SK-N-SH (cell line): ENCODE measurements around the gene ILF3. TPM values are rescaled to one million over a fixed set of nuclear protein-coding genes. Genes with fewer than 3 reads are reported as not detected.

Source experiments
- CTCF ChIA-PET: fragments of 300-600, 350-600 bp; formaldehyde crosslinking; extraction: SDS; loops from one replicate; lab custom pipeline; 2021; lab: Yijun Ruan, JAX
- POLR2A ChIA-PET: fragments of 350-600 bp; sonication (Branson Sonifier 250); formaldehyde crosslinking; extraction: SDS; loops from one replicate; lab custom pipeline; 2020; ENCODE audit warnings: antibody characterized with exemption, inconsistent platforms; lab: Yijun Ruan, JAX
- DNase-seq: peaks from one replicate; pipeline ENCODE4 v3.0.0; 2012
- H2AFZ ChIP-seq: fragments of 200-600 bp; sonication (generic); 2 replicates; pipeline ENCODE4 v1.8.1; 2016; ENCODE audit warnings: antibody characterized with exemption, mild to moderate bottlenecking, low read depth
- H3F3A ChIP-seq: fragments of 200-600 bp; sonication (generic); replicated peaks from 2 replicates; pipeline ENCODE3; 2016; ENCODE audit warnings: antibody characterized with exemption, mild to moderate bottlenecking; ENCODE audit not compliant: insufficient read depth
- H3K27ac ChIP-seq, 2 experiments: fragments of 200-500 bp in 1 of 2; fragments of 200-600 bp in 1 of 2; sonication (Bioruptor generic) in 1 of 2; sonication (generic), shearing (Covaris generic) in 1 of 2; 2 replicates each; pipeline versions ENCODE4 v1.5.1 to v1.6.1; 2014 to 2016; ENCODE audit warnings: low read depth in 2 of 2, inconsistent platforms in 1 of 2, low read length in 1 of 2, mild to moderate bottlenecking in 1 of 2, mixed read lengths in 1 of 2
- H3K27me3 ChIP-seq: fragments of 200-600 bp; sonication (generic), shearing (Covaris generic); 2 replicates; pipeline ENCODE4 v1.6.1; 2016; ENCODE audit warnings: mixed run types; ENCODE audit not compliant: insufficient read depth
- H3K36me3 ChIP-seq, 2 experiments: fragments of 200-500 bp in 1 of 2; fragments of 200-600 bp in 1 of 2; sonication (Bioruptor generic) in 1 of 2; sonication (generic) in 1 of 2; replicated peaks in 1 of 2; 2 replicates each; pipeline versions ENCODE3 to v1.5.1; 2014 to 2016; ENCODE audit warnings: low read length in 1 of 2, mild to moderate bottlenecking in 1 of 2; ENCODE audit not compliant: insufficient read depth in 2 of 2, control insufficient read depth in 1 of 2
- H3K4me1 ChIP-seq, 2 experiments: fragments of 200-500 bp in 1 of 2; fragments of 200-600 bp in 1 of 2; sonication (Bioruptor generic) in 1 of 2; sonication (generic), shearing (Covaris generic) in 1 of 2; 2 replicates each; pipeline versions ENCODE4 v1.5.1 to v1.6.1; 2014 to 2016; ENCODE audit warnings: low read depth in 1 of 2, low read length in 1 of 2, mixed run types in 1 of 2; ENCODE audit not compliant: insufficient read depth in 2 of 2, control insufficient read depth in 1 of 2
- H3K4me2 ChIP-seq: fragments of 200-600 bp; sonication (generic), shearing (Covaris generic); 2 replicates; pipeline ENCODE4 v1.6.1; 2017; ENCODE audit warnings: mixed run types
- H3K4me3 ChIP-seq, 2 experiments: fragments of 200-500 bp in 1 of 2; fragments of 200-600 bp in 1 of 2; sonication (Bioruptor generic) in 1 of 2; sonication (generic), shearing (Covaris generic) in 1 of 2; 2 replicates each; pipeline versions ENCODE4 v1.5.1 to v1.8.1; 2014 to 2016; ENCODE audit warnings: low read depth in 2 of 2, inconsistent platforms in 1 of 2, low read length in 1 of 2, mild to moderate bottlenecking in 1 of 2, mixed read lengths in 1 of 2, moderate library complexity in 1 of 2
- H3K79me2 ChIP-seq: fragments of 200-600 bp; sonication (generic); 2 replicates; pipeline ENCODE4 v1.8.1; 2017; ENCODE audit warnings: mild to moderate bottlenecking; ENCODE audit not compliant: insufficient read depth
- H3K9ac ChIP-seq: fragments of 200-600 bp; sonication (generic); 2 replicates; pipeline ENCODE4 v1.6.1; 2017; ENCODE audit warnings: mixed run types
- H3K9me2 ChIP-seq: fragments of 200-600 bp; sonication (generic); 2 replicates; pipeline ENCODE4 v1.6.1; 2017; ENCODE audit warnings: mixed run types
- H3K9me3 ChIP-seq: fragments of 200-600 bp; sonication (generic); 2 replicates; pipeline ENCODE4 v1.6.1; 2017; ENCODE audit warnings: mixed run types, mild to moderate bottlenecking, moderate library complexity
- H4K20me1 ChIP-seq: fragments of 200-600 bp; sonication (generic); 2 replicates; pipeline ENCODE4 v1.6.1; 2017; ENCODE audit warnings: mild to moderate bottlenecking, mixed run types; ENCODE audit not compliant: insufficient read depth
- CTCF ChIP-seq: fragments of 200-600 bp; sonication (generic); IDR thresholded peaks from 2 replicates; pipeline ENCODE4 v1.6.1; 2017; ENCODE audit warnings: antibody characterized with exemption, mild to moderate bottlenecking, moderate library complexity
- EP300 ChIP-seq, 2 experiments: IDR thresholded peaks; 2 replicates each; pipeline versions ENCODE4 v1.4.0 to v1.6.1; 2012; ENCODE audit warnings: borderline replicate concordance in 1 of 2, low read depth in 1 of 2, low read length in 1 of 2
- GABPA ChIP-seq: IDR thresholded peaks from 2 replicates; pipeline ENCODE4 v1.4.0; 2012; ENCODE audit warnings: low read depth, mild to moderate bottlenecking
- JUND ChIP-seq: IDR thresholded peaks from 2 replicates; pipeline ENCODE4 v1.4.0; 2012
- MEF2A ChIP-seq: IDR thresholded peaks from 2 replicates; pipeline ENCODE4 v1.4.0; 2012; ENCODE audit warnings: low read depth, borderline replicate concordance
- MXI1 ChIP-seq: IDR thresholded peaks from 2 replicates; pipeline ENCODE4 v1.6.1; 2012; ENCODE audit warnings: mild to moderate bottlenecking, low read depth, low read length, improper control_type of control experiment
- NRF1 ChIP-seq: IDR thresholded peaks from 2 replicates; pipeline ENCODE4 v1.6.1; 2012; ENCODE audit warnings: low read depth, mild to moderate bottlenecking, low read length
- POLR2AphosphoS5 ChIP-seq: IDR thresholded peaks from 2 replicates; pipeline ENCODE4 v1.6.1; 2012; ENCODE audit warnings: low read depth, low read length
- SMC3 ChIP-seq: IDR thresholded peaks from 2 replicates; pipeline ENCODE4 v1.6.1; 2012; ENCODE audit warnings: low read depth, low read length, improper control_type of control experiment
- YY1 ChIP-seq: IDR thresholded peaks from 2 replicates; pipeline ENCODE4 v1.4.0; 2012; ENCODE audit warnings: low read depth, mild to moderate bottlenecking
- WGBS: methylation state at CpG from one replicate; pipeline ENCODE4 v1.1.6; 2017; ENCODE audit warnings: low lambda C conversion rate; 5-methylcytosine and 5-hydroxymethylcytosine counted together
- polyA plus RNA-seq, 3 experiments: library from polyadenylated mRNA; depleted of rRNA; stranded (reverse); fragments of >200 nt; gene quantifications; 2 replicates each; pipeline ENCODE4 v1.2.3, GENCODE V29; 2012

ILF3 gene
- polyA plus RNA-seq, 1 of the 3 experiments (the other 2 are of a cell fraction): 229 TPM

DNA sequence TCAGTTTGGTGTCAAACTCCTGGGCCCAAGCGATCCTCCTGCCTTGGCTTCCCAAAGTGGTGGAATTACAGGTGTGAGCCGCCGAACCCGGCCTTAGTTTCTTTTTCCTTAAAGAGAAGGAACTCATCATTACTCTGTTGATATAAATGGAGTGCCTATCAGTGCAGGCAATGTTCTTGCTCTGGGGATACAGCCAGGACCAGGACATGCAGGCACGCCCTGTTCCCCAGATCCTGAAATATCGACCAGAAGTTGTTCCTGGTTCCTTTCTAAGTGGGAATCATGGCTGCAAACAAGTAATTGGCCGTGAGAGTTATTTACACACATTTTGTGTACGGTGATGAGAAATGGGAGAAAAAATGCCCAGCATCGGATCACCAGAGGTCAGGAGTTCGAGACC lies 72.1 kb downstream of the ILF3 start:
- H3K4me2 ChIP-seq: no peak overlapping the region
- H4K20me1 ChIP-seq: peaks cover 96% of the 10 kb centered on the region
- ChIA-PET CTCF (interaction anchor here (1.2 kb wide), 1 partner anchor 43 kb away, joined by 3 read pairs; no protein-coding TSS in a partner anchor), POLR2A (no interaction called here)
- no peak for TF ChIP-seq MXI1
- H2AFZ ChIP-seq: no peak overlapping the region
- H3K4me3 ChIP-seq: no peak overlapping the region
- no peaks in the 10 kb centered on the region for H3K27me3 ChIP-seq
- WGBS: 94% methylated on average over 10 of the region's 10 CpGs
- H3F3A ChIP-seq: peaks cover 10% of the 10 kb centered on the region
- no peak for DNase-seq
- H3K9ac ChIP-seq: no peak overlapping the region
- H3K79me2 ChIP-seq: peaks cover 100% of the 10 kb centered on the region
- peaks cover 0 to 8% of the 10 kb centered on the region in 2 experiments; a peak in 1 of 4 replicates for H3K4me1 ChIP-seq
- no peak overlapping the region for H3K27ac ChIP-seq
- H3K9me3 ChIP-seq: no peaks in the 10 kb centered on the region
- H3K9me2 ChIP-seq: no peaks in the 10 kb centered on the region
- no peaks in the 10 kb centered on the region for H3K36me3 ChIP-seq

DNA sequence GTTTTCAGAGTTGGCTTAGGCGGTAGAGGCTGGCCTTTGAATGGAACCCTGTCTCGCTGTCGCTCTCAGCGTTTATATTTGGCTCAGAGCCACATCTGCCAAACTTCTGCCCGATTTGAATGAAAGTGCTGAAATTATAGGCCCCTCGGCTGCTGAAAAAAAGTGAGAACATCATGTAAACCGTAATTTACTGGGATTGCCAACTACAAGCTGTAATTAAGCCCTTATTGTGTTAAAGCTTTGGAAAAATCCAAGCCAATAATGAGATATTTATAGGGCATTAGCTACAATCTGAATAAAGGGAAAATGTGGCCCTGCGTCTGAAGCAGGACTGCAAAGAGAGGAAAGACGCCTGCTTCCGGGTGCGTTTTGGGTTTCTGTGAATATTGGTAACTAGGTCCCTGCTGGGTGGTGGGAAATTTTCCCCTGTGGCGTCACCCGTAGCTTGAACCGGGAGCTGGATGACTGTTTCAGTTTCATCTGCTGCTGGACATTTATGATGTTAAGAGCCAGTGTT lies 73.6 kb downstream of the ILF3 start:
- Histone ChIP-seq H2AFZ (no peak overlapping the region), H3K27me3 (no peaks in the 10 kb centered on the region), H3K9me3 (no peaks in the 10 kb centered on the region), H3K4me2 (no peak overlapping the region), H3F3A (peaks cover 10% of the 10 kb centered on the region), H3K9me2 (no peaks in the 10 kb centered on the region), H3K36me3 (no peaks in the 10 kb centered on the region), H3K27ac (no peak overlapping the region), H3K9ac (no peak overlapping the region), H3K79me2 (peaks cover 100% of the 10 kb centered on the region), H3K4me3 (no peak overlapping the region), H3K4me1 (peaks cover 0 to 8% of the 10 kb centered on the region in 2 experiments; a peak in 1 of 4 replicates), H4K20me1 (peaks cover 85% of the 10 kb centered on the region)
- WGBS: 97% methylated on average over 14 of the region's 14 CpGs
- ChIA-PET POLR2A (no interaction called here), CTCF (interaction anchor here (0.8 to 1.6 kb wide), 5 partner anchors 9 to 20 kb away, joined by 3 to 5 read pairs (median 3); partner anchors contain the start of gene DNM2)
- DNase-seq: no peak
- no peak for TF ChIP-seq GABPA

DNA sequence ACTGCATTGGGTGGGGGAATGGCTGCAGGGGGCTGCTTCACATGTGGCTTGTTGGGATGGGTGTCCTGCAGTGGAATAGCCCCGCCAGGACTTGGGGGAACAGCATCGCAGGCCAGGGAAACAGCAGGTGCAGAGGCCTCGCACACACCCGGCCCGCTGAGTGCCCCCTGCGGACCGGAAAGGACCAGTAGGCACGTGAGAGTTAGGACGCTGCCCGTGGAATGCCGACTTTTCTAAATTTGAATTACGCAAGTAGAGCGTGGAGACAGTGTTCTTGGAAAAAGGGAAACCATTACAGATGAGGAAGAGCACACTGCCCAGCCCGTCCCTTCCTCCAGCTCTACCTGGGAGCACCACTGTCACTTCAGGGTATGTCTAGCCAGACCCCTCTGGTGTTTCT lies 75.3 kb downstream of the ILF3 start:
- H3K36me3 ChIP-seq: no peaks in the 10 kb centered on the region
- no peak overlapping the region for H3K9ac ChIP-seq
- no peak for DNase-seq
- H3K79me2 ChIP-seq: peaks cover 100% of the 10 kb centered on the region
- no peak overlapping the region for H3K27ac ChIP-seq
- peaks cover 72% of the 10 kb centered on the region for H4K20me1 ChIP-seq
- peaks cover 0 to 7% of the 10 kb centered on the region in 2 experiments; a peak in 1 of 4 replicates for H3K4me1 ChIP-seq
- H3K9me3 ChIP-seq: no peaks in the 10 kb centered on the region
- ChIA-PET POLR2A (no interaction called here), CTCF (no interaction called here)
- peaks cover 7% of the 10 kb centered on the region for H3F3A ChIP-seq
- H2AFZ ChIP-seq: no peak overlapping the region
- no peak overlapping the region for H3K4me2 ChIP-seq
- TF ChIP-seq SMC3 (no peak), POLR2AphosphoS5 (no peak), NRF1 (no peak), EP300 (IDR thresholded peaks at IDR 0.05; ENCODE audit: borderline replicate concordance in 1 of 2, low read depth in 1 of 2, low read length in 1 of 2) (no peak), JUND (no peak), CTCF (no peak), MEF2A (no peak), YY1 (no peak)
- H3K27me3 ChIP-seq: no peaks in the 10 kb centered on the region
- WGBS: 94% methylated on average over 14 of the region's 14 CpGs
- no peak overlapping the region for H3K4me3 ChIP-seq
- H3K9me2 ChIP-seq: no peaks in the 10 kb centered on the region
